Epithelial cell of prostate (primary cell): Measurements from ENCODE around the gene ABCE1.
"Not testable (repeated sequence)": the region's sequence is repeated elsewhere in the genome, so short reads cannot be mapped to it uniquely, and the experiment has no call there.

ENCODE experiments used
- DNase-seq: peaks from one replicate; pipeline ENCODE4 v3.0.0-alpha.2; 2011; ENCODE audit warnings: low read depth, low spot score
- H3K27ac ChIP-seq: fragments of 450-650 bp; 2 replicates; pipeline ENCODE4 v1.5.1; 2017; ENCODE audit warnings: mild to moderate bottlenecking

ABCE1 gene

GRCh38 chr4:145101091-145101490, 3.0 kb downstream of the ABCE1 start:
- no peak for DNase-seq
- H3K27ac ChIP-seq = no peak overlapping the region

GRCh38 chr4:145102619-145103018, 4.5 kb downstream of the ABCE1 start:
- no peak overlapping the region for H3K27ac ChIP-seq
- no peak for DNase-seq

- no peak for DNase-seq
- H3K27ac ChIP-seq = no peak overlapping the region
These were observed 5.4 kb downstream of the ABCE1 start for GRCh38 chr4:145103496-145103895.

GRCh38 chr4:145107126-145107525, 9.0 kb downstream of the ABCE1 start:
- H3K27ac ChIP-seq = no peak overlapping the region
- DNase-seq = no peak

GRCh38 chr4:145108128-145108527, 10.0 kb downstream of the ABCE1 start:
- no peak overlapping the region for H3K27ac ChIP-seq
- DNase-seq = no peak

GRCh38 chr4:145125396-145125795, 27.3 kb downstream of the ABCE1 start:
- no peak overlapping the region for H3K27ac ChIP-seq
- no peak for DNase-seq

- H3K27ac ChIP-seq = peak overlapping the region; percentile 41
- DNase-seq = no peak
These were observed 32.0 kb downstream of the ABCE1 start for GRCh38 chr4:145130130-145130529.

GRCh38 chr4:145130788-145131399, 32.8 kb downstream of the ABCE1 start:
- peak overlapping the region; percentile 41 for H3K27ac ChIP-seq
- no peak for DNase-seq

- no peak for DNase-seq
- H3K27ac ChIP-seq = peak overlapping the region; percentile 41
These were observed 33.7 kb downstream of the ABCE1 start for GRCh38 chr4:145131848-145132247.

- H3K27ac ChIP-seq = no peak overlapping the region
- DNase-seq = no peak
These were observed 34.5 kb downstream of the ABCE1 start for GRCh38 chr4:145132511-145133098.

GRCh38 chr4:145136219-145136618, 38.1 kb downstream of the ABCE1 start:
- not testable (repeated sequence) for H3K27ac ChIP-seq, DNase-seq

- H3K27ac ChIP-seq = no peak overlapping the region
- DNase-seq = no peak
These were observed 50.9 kb downstream of the ABCE1 start for GRCh38 chr4:145148980-145149379.

GRCh38 chr4:145153181-145153903, 55.2 kb downstream of the ABCE1 start:
- DNase-seq = no peak
- H3K27ac ChIP-seq = peak overlapping the region; percentile 7

- peak overlapping the region; percentile 7 for H3K27ac ChIP-seq
- DNase-seq = no peak
These were observed 55.8 kb downstream of the ABCE1 start for GRCh38 chr4:145153904-145154298.

- H3K27ac ChIP-seq = no peak overlapping the region
- no peak for DNase-seq
These were observed 56.5 kb downstream of the ABCE1 start for GRCh38 chr4:145154573-145154972.

- H3K27ac ChIP-seq = no peak overlapping the region
- no peak for DNase-seq
These were observed 57.3 kb downstream of the ABCE1 start for GRCh38 chr4:145155268-145155870.

- no peak overlapping the region for H3K27ac ChIP-seq
- no peak for DNase-seq
These were observed 58.9 kb downstream of the ABCE1 start for GRCh38 chr4:145156986-145157385.

- no peak for DNase-seq
- no peak overlapping the region for H3K27ac ChIP-seq
These were observed 63.4 kb downstream of the ABCE1 start for GRCh38 chr4:145161549-145161948.

GRCh38 chr4:145167887-145168286, 69.8 kb downstream of the ABCE1 start:
- no peak for DNase-seq
- no peak overlapping the region for H3K27ac ChIP-seq

- no peak for DNase-seq
- H3K27ac ChIP-seq = no peak overlapping the region
These were observed 70.6 kb downstream of the ABCE1 start for GRCh38 chr4:145168581-145169187.

- no peak for DNase-seq
- no peak overlapping the region for H3K27ac ChIP-seq
These were observed 72.1 kb downstream of the ABCE1 start for GRCh38 chr4:145170223-145170622.
